NCI-H128 (cell line): Measurements from ENCODE around the gene RLBP1.

Experiments
- DNase-seq: peaks from one replicate; lab custom pipeline; 2025; ENCODE audit not compliant: unreplicated experiment; lab: John Stamatoyannopoulos, UW

The RLBP1 gene

GRCh38 chr15:89206908-89207331 is 14.5 kb downstream of the RLBP1 start:
- DNase-seq = peak; percentile 1

- no peak for DNase-seq
Observed at GRCh38 chr15:89205991-89206585, 15.3 kb downstream of the RLBP1 start.

- DNase-seq = no peak
Observed at GRCh38 chr15:89203705-89204273, 17.6 kb downstream of the RLBP1 start.

DNA sequence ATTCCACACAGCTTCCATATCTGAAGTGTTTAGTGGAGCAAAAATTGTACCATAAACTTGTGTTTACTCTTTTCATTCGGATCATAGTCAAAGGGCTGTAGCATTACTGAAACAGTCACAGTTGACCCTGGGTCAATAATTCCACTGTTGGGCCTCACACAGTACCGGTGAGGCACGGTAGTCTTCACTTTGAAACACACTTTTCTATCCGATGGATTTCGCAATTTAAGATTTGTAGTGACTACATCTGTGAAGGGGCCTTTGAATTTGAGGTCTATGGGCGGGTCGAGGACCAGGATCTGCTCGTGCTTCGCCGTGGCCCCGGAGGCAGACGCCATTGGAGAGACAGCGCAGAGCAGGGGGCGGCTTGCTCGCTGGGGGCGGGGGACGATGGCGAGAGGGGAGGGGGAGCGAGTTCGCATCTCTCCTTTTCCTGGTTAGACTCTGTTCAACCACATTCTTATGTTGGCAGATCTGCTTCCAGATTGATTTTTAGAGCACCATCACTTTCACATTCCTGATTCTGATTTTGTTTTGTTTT is 19.8 kb downstream of the RLBP1 start:
- DNase-seq = no peak

GRCh38 chr15:89200182-89200581 is 21.2 kb downstream of the RLBP1 start:
- no peak for DNase-seq

- DNase-seq = no peak
Observed at GRCh38 chr15:89199746-89200145, 21.6 kb downstream of the RLBP1 start.

GRCh38 chr15:89198934-89199333 is 22.4 kb downstream of the RLBP1 start:
- DNase-seq = no peak

DNA sequence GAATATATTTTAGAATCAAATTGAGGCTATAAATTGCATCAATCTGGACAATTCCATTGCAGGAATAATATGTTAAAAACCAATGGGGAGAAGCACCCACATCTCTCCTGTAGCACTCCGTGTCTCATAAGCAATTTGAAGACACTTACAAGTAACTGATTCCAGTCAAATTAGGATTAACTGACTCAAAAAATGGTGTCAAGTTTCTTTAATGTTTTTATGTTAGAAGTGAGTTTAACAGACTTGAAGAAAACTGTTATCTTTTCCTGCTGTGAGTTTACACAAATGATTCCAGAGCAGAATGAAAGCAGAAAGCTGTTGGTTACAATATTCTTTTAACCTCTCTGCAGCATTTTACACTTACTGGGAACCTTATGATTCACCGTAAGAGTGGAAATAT is 23.2 kb downstream of the RLBP1 start:
- no peak for DNase-seq

- DNase-seq = peak; percentile 16
Observed at GRCh38 chr15:89197503-89197971, 23.8 kb downstream of the RLBP1 start.

DNA sequence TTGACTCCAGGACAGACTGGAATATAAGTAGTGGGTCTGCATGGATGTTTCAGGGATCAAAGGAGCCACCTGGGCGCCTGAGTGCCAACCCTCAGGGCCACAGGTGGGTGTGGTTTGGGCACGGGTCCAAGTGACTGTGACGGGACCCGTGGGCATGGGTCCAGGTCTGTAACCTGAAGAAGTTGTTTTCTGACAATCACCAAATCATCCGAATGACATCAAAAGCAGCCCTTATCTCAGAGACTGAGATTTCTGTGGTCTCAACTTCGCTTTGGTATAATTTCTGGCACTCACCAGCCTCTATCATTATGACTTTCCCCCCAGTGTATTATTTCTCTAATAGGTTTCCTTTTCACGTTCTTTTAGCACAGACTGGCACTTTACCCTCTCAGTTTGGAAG is 24.4 kb downstream of the RLBP1 start:
- DNase-seq = peak; percentile 59

DNA sequence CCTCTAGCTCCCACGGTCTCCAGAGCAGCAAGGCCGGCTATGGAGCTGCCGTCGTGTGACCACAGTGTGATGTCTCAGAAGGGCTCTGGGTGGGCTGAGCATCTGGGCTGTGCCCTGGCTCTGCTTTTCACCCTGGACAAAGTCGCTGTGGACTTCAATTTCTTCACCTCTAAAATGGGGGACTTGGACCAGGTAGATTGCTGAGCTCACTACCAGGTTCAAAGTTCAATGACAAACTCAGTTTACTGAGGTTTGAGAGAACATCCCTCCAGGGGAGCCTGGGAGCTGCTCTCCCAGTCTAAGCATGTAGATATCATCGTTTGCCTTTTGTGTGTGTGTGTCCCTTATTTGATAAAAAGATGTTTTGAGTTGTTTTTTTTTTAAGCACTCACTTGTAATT is 25.1 kb downstream of the RLBP1 start:
- no peak for DNase-seq

GRCh38 chr15:89195836-89196235 is 25.5 kb downstream of the RLBP1 start:
- no peak for DNase-seq

DNA sequence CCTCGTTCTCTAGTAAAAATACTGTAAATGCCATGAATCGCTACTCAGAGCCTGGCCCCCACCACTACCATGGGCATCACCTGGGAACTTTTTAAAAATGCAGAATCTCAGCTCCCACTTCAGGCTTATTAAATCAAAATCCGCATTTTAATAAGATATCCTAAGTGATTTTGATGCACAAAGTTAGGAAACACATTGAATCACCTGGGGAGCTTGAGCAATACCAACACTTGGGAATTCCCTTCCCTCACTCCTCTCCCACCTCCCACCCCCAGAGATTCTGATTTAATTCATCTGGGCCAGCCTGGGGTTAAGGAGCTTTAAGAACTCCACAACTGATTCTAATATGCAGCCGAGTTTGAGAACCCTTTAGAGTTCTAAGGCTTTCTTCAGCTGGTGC is 26.8 kb downstream of the RLBP1 start:
- no peak for DNase-seq

DNA sequence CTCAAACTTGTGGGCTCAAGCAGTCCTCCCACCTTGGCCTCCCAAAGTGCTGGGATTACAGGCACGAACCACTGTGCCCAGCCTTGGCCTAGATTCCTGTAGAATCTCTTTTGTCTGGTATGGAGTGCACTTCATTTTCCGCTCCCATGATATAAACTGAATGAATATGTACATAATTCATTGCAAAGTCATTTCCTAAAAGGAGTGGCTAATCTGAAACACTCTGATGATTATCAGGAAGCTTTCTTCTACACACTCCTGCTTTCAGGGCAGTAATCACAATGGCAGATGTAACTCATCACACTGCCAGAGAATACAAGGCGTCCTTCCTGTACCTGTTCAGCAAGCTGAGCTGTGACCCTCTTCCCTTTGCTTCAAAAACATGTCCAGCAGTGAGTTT is 28.6 kb downstream of the RLBP1 start:
- no peak for DNase-seq

DNA sequence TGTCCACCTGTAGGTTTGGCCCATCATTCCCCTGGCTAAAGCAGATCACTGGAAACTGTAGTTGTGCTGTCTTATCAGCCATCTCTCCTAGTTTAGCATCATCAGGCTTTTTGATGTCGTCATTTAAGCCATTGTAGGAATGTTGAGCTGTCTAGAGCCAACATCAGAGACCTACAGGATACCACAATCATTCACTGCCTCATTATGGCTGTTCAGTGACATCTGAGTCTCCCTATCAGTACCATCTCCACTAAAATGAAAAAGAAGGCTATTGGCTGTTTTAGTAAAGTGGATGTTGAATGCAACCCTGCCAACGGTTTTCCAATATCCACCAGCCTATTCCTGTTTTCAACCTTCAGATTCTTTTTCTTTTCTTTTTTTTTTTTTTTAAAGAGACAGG is 29.2 kb downstream of the RLBP1 start:
- no peak for DNase-seq

GRCh38 chr15:89187986-89188514 is 33.3 kb downstream of the RLBP1 start:
- DNase-seq = no peak

DNA sequence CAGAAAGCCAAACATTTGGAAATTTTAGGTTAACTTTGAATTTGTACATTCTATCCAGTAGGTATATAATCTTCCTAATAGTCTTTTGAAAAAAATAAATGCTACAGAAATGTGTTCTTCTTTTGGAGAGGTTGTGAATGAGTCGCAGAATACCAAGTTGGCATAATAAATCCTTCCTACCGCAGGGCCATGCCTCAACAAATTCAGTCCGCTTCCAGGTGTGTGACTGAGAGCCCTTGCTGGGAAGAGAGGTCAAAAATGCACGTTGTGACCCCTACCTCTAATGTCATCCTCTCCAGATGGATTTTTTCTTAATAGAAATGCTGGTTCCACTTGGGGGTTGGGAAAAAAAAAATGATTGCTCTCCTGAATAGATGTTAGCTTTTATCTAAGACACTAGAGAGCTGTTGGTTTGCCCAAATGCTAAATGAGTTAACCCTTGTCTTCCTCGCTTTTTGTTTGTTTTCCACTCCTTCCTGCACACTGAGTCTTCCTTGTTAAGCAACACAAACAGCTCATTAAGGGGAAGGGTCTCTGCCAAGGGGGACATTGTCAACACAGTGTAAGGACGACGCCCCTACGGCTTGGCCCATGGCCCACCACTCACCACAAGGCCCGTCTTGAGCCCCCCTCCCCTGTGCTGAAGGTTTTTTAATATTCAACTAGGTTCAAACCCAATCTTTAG is 33.9 kb downstream of the RLBP1 start:
- DNase-seq = no peak

- DNase-seq = no peak
Observed at GRCh38 chr15:89186803-89187202, 34.6 kb downstream of the RLBP1 start.

DNA sequence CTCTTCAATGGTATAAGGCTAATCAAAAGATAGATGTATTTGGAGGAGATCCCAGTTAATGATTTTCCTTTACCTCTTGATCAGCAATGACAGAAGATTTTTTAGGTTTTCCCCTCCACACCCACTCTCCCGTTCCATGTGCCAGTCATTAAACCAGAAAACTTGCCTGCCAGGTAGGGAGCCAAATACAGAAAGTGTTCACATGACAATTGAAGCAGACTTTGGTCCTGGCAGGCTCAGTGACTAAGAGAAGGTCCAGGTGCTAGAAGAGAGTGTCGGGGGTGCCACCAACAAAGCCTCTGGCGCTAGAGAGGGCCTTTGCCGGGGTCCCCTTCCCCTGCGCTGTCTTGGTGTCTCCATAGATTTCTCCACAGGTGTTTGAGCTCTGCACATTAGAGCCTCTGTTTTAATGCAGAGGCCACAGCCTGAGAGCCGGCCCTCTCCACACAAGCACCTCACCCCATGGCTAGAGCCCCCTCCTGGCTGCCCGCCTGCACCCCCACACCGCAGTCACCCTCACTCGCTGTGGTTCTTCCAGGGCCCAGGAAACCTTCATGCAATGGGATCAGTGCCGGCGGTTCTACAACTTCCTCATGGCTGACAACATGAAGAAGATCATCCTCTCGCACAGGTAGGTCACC is 36.4 kb downstream of the RLBP1 start:
- no peak for DNase-seq

DNA sequence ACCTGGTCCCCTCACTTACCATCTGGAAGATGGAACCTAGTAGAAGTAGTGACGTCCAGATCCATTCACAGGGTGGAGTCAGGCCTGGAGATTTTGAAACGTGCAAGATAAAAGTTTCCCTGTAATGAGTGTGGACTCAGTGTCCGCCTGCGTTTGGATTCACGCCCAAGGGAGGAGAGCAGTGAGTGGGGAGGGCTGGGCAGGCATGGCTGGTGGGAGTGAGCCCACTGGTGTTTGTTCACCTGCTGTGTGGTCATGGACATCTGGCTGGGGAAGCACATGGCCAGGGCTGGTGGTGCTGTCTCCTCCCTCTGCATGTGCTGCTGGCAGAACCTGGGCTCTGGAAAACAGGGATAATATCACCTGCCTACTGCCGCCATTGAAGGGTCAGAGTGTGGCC is 37.0 kb downstream of the RLBP1 start:
- DNase-seq = no peak
